Motor neuron (in vitro differentiated cells): Measurements from ENCODE around the gene PTPRD. TPM values are rescaled to one million over a fixed set of nuclear protein-coding genes. Genes with fewer than 3 reads are reported as not detected.
A peak's percentile ranks its signal among the peaks of the same experiment; 100 is the strongest.

Experiments used
- ATAC-seq, 8 experiments: fragments of 200-7000 bp; cut with Tn5 transposase; replicated peaks in 6 of 8; 2 replicates each; pipeline ENCODE4 v1.8.0; 2021; ENCODE audit warnings: mild to moderate bottlenecking in 8 of 8, moderate library complexity in 8 of 8
- H3K27ac ChIP-seq, 2 donors: fragments of 250-450 bp; sonication (Bioruptor Pico); 2 replicates each; pipeline ENCODE4 v1.9.0; 2021; ENCODE audit warnings: antibody characterized with exemption in 2 of 2, mild to moderate bottlenecking in 2 of 2, moderate library complexity in 1 of 2
- H3K4me1 ChIP-seq, 2 donors: fragments of 250-450 bp; sonication (Bioruptor Pico); replicated peaks in 1 of 2; 2 replicates each; pipeline ENCODE4 v1.6.1; 2021; ENCODE audit warnings: antibody characterized with exemption in 2 of 2, mild to moderate bottlenecking in 2 of 2, moderate library complexity in 1 of 2
- H3K4me3 ChIP-seq, 5 donors: fragments of 250-450 bp; sonication (Bioruptor Pico); 2 replicates each; pipeline ENCODE4 v1.9.0; 2021; ENCODE audit warnings: antibody characterized with exemption in 5 of 5, mild to moderate bottlenecking in 5 of 5, moderate library complexity in 4 of 5
- WGBS, 10 experiments: fragments of 450-650 bp; shearing (Covaris generic); methylation state at CpG; one replicate each; pipeline ENCODE4 v1.0.0; 2022; 5-methylcytosine and 5-hydroxymethylcytosine counted together
- in situ Hi-C, 9 experiments: fragments of 400-800 bp; cut with MboI; loops; one replicate each; pipeline ENCODE4 v1.15.0; 2021; ENCODE audit warnings: low sequenced_read_pairs in 9 of 9, low pct_unique_long_range_greater_than_20kb in 2 of 9; ENCODE audit not compliant: unreplicated experiment in 9 of 9
- total RNA-seq, 8 experiments: library from RNA; unstranded; fragments of 300-600 nt; gene quantifications; 2 replicates each; pipeline versions ENCODE4 v1.2.3 to v1.2.4, GENCODE V29; 2022

PTPRD gene
- total RNA-seq, 8 experiments from 2014 or later = 0.15 to 175 (median 72.8) TPM

- no peak for ATAC-seq
- Histone ChIP-seq H3K4me3 (no peak overlapping the region), H3K4me1 (peaks cover 0 to 10% of the 10 kb centered on the region in 2 donors), H3K27ac (no peak overlapping the region)
- 0 to 100% (median 20%) methylated on average over 1 of the region's 1 CpG; no CpG with 5 or more reads in 4 of the 10 experiments for WGBS, 10 experiments
- in situ Hi-C loops = no loop called here
Measured at GRCh38 chr9:8613346-8613825, 1999.4 kb downstream of the PTPRD start.

GRCh38 chr9:8611153-8611552 is 2001.6 kb downstream of the PTPRD start:
- Histone ChIP-seq H3K4me1 (peaks cover 0 to 10% of the 10 kb centered on the region in 2 donors), H3K27ac (no peak overlapping the region), H3K4me3 (no peak overlapping the region)
- 6 to 100% (median 92%) methylated on average over 1 to 3 of the region's 3 CpGs for WGBS, 10 experiments
- ATAC-seq = no peak
- in situ Hi-C loops = no loop called here

GRCh38 chr9:8610256-8610655 is 2002.5 kb downstream of the PTPRD start:
- in situ Hi-C loops = no loop called here
- H3K4me3 ChIP-seq = no peak overlapping the region
- no peak for ATAC-seq
- peaks cover 0 to 5% of the 10 kb centered on the region in 2 donors for H3K4me1 ChIP-seq
- no peak overlapping the region for H3K27ac ChIP-seq
- WGBS, 10 experiments = 15 to 100% (median 76%) methylated on average over 1 to 3 of the region's 3 CpGs; no CpG with 5 or more reads in 1 of the 10 experiments

DNA sequence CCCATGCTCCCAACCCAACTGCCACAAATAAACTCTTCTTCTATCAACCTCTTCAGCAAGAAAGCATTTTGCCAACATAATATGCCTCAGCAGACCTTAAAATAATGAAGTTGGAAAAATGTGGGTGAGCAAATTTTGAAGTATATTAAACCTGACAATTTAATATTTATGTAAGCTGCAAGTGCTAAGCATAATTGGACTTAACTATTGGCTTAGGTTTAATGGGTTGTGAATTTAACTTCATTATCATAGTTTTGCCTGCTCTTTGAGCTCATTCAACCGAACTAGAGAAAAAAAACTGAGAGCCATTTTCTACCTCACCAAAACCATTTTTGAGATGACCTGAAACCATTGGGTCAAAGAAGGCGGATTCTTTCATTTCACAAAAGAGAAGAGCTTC is 2007.7 kb downstream of the PTPRD start:
- H3K27ac ChIP-seq = no peak overlapping the region
- no peak overlapping the region for H3K4me3 ChIP-seq
- in situ Hi-C loops = no loop called here
- no peak for ATAC-seq
- WGBS, 10 experiments = 0 to 100% (median 73%) methylated on average over 1 to 2 of the region's 2 CpGs
- no peaks in the 10 kb centered on the region for H3K4me1 ChIP-seq

DNA sequence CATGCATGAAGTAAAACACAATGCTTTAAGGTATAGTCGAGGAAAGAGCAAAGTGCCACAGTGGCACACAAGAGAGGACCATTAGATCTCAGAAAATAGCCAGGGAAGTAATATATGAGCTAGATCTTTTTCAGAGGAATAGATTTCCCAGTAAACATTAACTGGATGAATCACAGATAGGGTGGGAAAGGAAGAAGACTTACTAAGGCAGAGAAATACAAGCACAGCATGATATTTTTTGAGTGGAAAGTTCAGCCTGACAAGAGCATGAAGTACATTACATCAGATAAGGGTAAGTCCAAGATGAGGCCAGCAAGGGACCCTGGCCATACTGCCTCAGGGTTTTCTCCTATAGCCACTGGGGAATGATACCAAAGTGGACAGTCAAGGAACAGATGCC is 2008.6 kb downstream of the PTPRD start:
- 0 to 67% (median 40%) methylated on average over 1 of the region's 1 CpG; no CpG with 5 or more reads in 5 of the 10 experiments for WGBS, 10 experiments
- in situ Hi-C loops = no loop called here
- no peak overlapping the region for H3K4me3 ChIP-seq
- no peaks in the 10 kb centered on the region for H3K4me1 ChIP-seq
- no peak overlapping the region for H3K27ac ChIP-seq
- ATAC-seq = no peak

DNA sequence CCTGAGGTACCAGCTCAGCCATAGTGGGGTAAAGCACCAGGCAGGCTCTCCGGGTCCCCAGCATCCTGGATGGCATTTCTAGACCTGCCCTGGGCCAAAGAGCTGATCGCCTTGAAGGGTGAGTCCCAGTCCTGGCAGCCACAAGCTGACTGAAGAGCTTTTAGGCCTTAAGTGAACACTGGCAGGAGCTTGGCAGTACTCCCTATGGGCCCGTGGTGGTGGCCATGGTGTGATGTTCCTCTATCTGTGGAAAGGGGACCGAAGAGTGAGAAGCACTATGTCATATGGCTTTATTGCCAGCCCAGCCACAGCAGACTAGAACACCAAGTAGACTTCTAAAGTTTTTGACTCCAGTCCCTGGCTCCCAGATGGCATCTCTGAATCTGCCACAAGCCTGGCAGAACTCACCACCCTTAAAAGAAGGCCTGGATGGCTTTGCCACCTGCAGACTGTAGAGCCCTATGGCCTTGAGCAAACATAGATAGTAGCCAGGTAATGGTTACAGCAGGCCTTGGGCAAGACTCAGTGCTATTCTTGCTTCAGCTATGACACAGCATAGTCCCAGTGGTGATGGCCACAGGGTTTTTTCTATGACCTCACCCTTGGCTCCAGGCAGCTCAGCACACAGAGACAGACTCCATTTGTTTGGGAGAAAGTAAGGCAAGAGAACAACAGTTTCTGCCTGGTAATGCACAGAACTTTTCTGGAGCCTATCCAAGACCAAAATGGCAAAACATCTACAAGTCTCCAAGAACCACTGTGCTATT is 2011.7 kb downstream of the PTPRD start:
- 0 to 100% (median 100%) methylated on average over 1 to 2 of the region's 4 CpGs; no CpG with 5 or more reads in 2 of the 10 experiments for WGBS, 10 experiments
- in situ Hi-C loops = no loop called here
- Histone ChIP-seq H3K4me3 (no peak overlapping the region), H3K27ac (no peak overlapping the region), H3K4me1 (peaks cover 0 to 8% of the 10 kb centered on the region in 2 donors)
- peak in 2 of 8 experiments; percentile 56 to 64 for ATAC-seq

DNA sequence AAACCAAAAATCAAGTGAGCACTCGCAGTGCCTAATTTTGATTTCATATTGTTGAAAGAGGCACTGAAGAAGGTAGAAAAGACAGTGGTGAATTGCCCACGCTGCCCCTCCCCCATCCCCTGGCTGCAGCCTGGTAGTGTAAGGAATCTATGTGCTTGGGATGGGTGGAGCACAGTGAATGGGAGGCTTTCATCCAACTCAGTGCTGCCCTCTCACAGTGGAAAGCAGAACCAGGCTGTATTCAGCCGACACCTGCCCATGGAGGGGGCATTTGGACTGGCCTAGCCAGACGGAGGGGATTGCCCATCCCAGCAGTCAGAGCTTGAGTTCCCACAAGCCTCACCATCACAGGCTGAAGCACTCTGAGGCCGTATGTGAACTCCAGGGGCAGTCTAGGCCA is 2012.9 kb downstream of the PTPRD start:
- no peak overlapping the region for H3K27ac ChIP-seq
- 20 to 100% (median 86%) methylated on average over 1 to 2 of the region's 5 CpGs; no CpG with 5 or more reads in 5 of the 10 experiments for WGBS, 10 experiments
- H3K4me3 ChIP-seq = no peak overlapping the region
- in situ Hi-C loops = loop anchor here in 1 of 9 experiments (25.0 kb wide), 1 partner anchor 87 kb away; no protein-coding TSS in a partner anchor
- no peak for ATAC-seq
- H3K4me1 ChIP-seq = peaks cover 0 to 8% of the 10 kb centered on the region in 2 donors

- H3K27ac ChIP-seq = no peak overlapping the region
- in situ Hi-C loops = loop anchor here in 1 of 9 experiments (25.0 kb wide), 1 partner anchor 98 kb away; no protein-coding TSS in a partner anchor
- no peak overlapping the region for H3K4me3 ChIP-seq
- WGBS, 10 experiments = 8 to 100% (median 91%) methylated on average over 1 to 4 of the region's 4 CpGs; no CpG with 5 or more reads in 2 of the 10 experiments
- ATAC-seq = no peak
- peaks cover 0 to 3% of the 10 kb centered on the region in 2 donors for H3K4me1 ChIP-seq
Measured at GRCh38 chr9:8589476-8589875, 2023.3 kb downstream of the PTPRD start.

DNA sequence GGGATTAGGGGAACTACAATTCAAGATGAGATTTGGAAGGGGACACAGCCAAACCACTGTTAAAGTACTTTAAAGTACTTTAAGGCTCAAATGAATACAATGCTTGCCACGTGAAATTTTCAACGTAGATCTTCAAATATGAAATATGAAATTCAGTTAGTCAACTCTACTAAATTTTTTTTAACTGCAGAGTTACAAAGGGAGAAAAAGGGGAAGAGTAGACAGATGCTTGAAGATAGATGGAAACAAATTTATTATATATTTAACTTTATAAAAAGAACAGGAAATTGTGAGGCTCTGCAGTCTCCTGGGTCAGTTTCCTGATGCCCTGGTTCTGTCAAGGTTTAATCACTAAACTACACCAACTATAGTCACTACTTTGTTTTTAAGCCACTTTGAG is 2027.8 kb downstream of the PTPRD start:
- WGBS, 10 experiments = 0 to 96% (median 57%) methylated on average over 1 to 2 of the region's 2 CpGs; no CpG with 5 or more reads in 2 of the 10 experiments

GRCh38 chr9:8579661-8580060 is 2033.1 kb downstream of the PTPRD start:
- H3K27ac ChIP-seq = no peak overlapping the region
- H3K4me1 ChIP-seq = peaks cover 0 to 11% of the 10 kb centered on the region in 2 donors
- in situ Hi-C loops = loop anchor here in 1 of 9 experiments (25.0 kb wide), 1 partner anchor 108 kb away; no protein-coding TSS in a partner anchor
- 5 to 96% (median 82%) methylated on average over 1 to 2 of the region's 2 CpGs; no CpG with 5 or more reads in 3 of the 10 experiments for WGBS, 10 experiments
- ATAC-seq = no peak
- H3K4me3 ChIP-seq = no peak overlapping the region

More for the DNA sequence above, 2027.8 kb downstream of the PTPRD start:
- peaks cover 0 to 3% of the 10 kb centered on the region in 2 donors for H3K4me1 ChIP-seq
- no peak for ATAC-seq
- no peak overlapping the region for H3K27ac ChIP-seq
- no peak overlapping the region for H3K4me3 ChIP-seq
- in situ Hi-C loops = loop anchor here in 1 of 9 experiments (25.0 kb wide), 1 partner anchor 102 kb away; no protein-coding TSS in a partner anchor

DNA sequence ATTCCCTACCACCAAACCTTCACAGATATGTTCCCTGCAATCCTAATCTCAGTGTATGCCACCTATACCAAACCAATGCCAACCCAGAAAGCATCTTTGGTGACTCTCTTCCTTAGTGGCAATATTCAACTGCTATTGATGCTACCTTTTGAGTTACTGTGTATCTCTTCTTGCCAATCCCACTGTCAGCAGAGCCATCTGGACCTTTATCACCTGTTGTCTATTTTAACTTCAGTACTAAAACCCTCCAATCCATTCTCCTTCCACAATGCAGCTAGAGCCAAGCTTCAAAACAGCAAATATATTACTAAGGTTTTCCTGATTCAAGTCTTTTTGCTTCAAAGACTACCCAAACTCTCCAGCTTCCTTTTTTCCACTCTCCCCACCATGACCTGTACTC is 2036.1 kb downstream of the PTPRD start:
- in situ Hi-C loops = loop anchor here in 1 of 9 experiments (25.0 kb wide), 1 partner anchor 111 kb away; no protein-coding TSS in a partner anchor
- H3K27ac ChIP-seq = no peak overlapping the region
- peaks cover 0 to 29% of the 10 kb centered on the region in 2 donors for H3K4me1 ChIP-seq
- no peak for ATAC-seq
- H3K4me3 ChIP-seq = no peak overlapping the region

DNA sequence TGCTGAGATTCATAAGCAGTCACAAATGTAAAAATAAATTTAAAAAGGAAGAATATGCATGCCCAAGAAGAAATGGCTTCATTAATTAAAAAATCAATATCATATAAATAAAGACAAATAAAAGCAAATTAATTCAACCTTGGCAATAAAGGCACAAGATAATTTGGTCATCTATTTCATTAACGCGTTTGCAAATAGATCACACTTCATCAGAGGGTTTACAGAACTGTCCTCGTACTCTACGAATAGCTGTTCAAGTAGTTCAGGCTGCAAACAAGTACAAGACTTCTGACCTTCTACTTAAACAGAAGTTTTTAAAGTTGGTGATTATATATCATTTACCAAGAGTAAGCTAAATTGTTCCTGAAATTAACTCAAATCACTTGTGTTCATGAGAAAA is 2038.0 kb downstream of the PTPRD start:
- peaks cover 3 to 48% of the 10 kb centered on the region in 2 donors for H3K4me1 ChIP-seq
- in situ Hi-C loops = loop anchor here in 1 of 9 experiments (25.0 kb wide), 1 partner anchor 112 kb away; no protein-coding TSS in a partner anchor
- no peak overlapping the region for H3K4me3 ChIP-seq
- 0 to 100% (median 94%) methylated on average over 3 to 4 of the region's 4 CpGs for WGBS, 10 experiments
- no peak overlapping the region for H3K27ac ChIP-seq
- no peak for ATAC-seq

DNA sequence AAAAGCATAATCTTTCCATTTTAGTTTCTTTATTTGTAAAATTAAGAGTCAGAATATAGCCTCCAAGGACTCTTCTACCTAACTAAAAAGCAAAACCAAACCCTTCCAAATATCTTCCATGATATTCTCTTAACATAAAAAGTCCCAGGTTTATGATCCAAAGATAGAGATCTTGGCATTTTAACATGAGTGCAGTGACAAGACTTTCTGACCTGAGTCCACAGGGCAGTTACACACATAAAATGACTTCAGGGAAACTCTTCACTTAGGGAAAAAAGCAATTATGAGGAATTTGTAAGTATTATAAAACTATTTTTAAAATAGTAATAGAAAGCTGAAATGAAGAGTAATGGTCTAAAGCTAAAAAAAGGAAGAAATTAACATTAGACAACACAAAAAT is 2040.6 kb downstream of the PTPRD start:
- no peak overlapping the region for H3K27ac ChIP-seq
- in situ Hi-C loops = no loop called here
- no peak overlapping the region for H3K4me3 ChIP-seq
- peaks cover 3 to 68% of the 10 kb centered on the region in 2 donors for H3K4me1 ChIP-seq
- ATAC-seq = no peak
